Smooth muscle cell (in vitro differentiated cells): Measurements from ENCODE around the gene C16orf78. TPM values are rescaled to one million over a fixed set of nuclear protein-coding genes. Genes with fewer than 3 reads are reported as not detected.

Experiments used
- DNase-seq: peaks from one replicate; lab custom pipeline; 2025; ENCODE audit not compliant: unreplicated experiment; lab: John Stamatoyannopoulos, UW
- H2AFZ ChIP-seq: fragments of 200-600 bp; sonication (generic); 2 replicates; pipeline ENCODE4 v1.6.0; 2016; ENCODE audit warnings: antibody characterized with exemption, low read depth, mild to moderate bottlenecking
- H3F3A ChIP-seq: fragments of 200-600 bp; sonication (generic); 2 replicates; pipeline ENCODE4 v1.6.0; 2017; ENCODE audit warnings: antibody characterized with exemption, low read depth
- H3K27ac ChIP-seq: fragments of 200-600 bp; sonication (generic); 2 replicates; pipeline ENCODE4 v1.5.1; 2016; ENCODE audit warnings: low read depth, mild to moderate bottlenecking
- H3K27me3 ChIP-seq: fragments of 200-600 bp; sonication (generic); 2 replicates; pipeline ENCODE4 v1.6.1; 2016; ENCODE audit warnings: low read depth, mild to moderate bottlenecking
- H3K36me3 ChIP-seq: fragments of 200-600 bp; sonication (generic); 2 replicates; pipeline ENCODE4 v1.5.1; 2016; ENCODE audit warnings: low read depth
- H3K4me1 ChIP-seq: fragments of 200-600 bp; sonication (generic); 2 replicates; pipeline ENCODE4 v1.5.1; 2016; ENCODE audit warnings: low read depth
- H3K4me2 ChIP-seq: fragments of 200-600 bp; sonication (generic); 2 replicates; pipeline ENCODE4 v1.6.0; 2016; ENCODE audit warnings: mild to moderate bottlenecking
- H3K4me3 ChIP-seq: fragments of 200-600 bp; sonication (generic); 2 replicates; pipeline ENCODE4 v1.5.1; 2016; ENCODE audit warnings: mild to moderate bottlenecking
- H3K79me2 ChIP-seq: fragments of 200-600 bp; sonication (generic); 2 replicates; pipeline ENCODE4 v1.6.0; 2016; ENCODE audit warnings: low read depth, mild to moderate bottlenecking
- H3K9ac ChIP-seq: fragments of 200-600 bp; sonication (generic); 2 replicates; pipeline ENCODE4 v1.6.0; 2016; ENCODE audit warnings: low read depth
- H3K9me3 ChIP-seq: fragments of 200-600 bp; sonication (generic); replicated peaks from 2 replicates; pipeline ENCODE4 v1.5.1; 2016; ENCODE audit warnings: low read depth
- H4K20me1 ChIP-seq: fragments of 200-600 bp; sonication (generic); 2 replicates; pipeline ENCODE4 v1.6.0; 2016; ENCODE audit warnings: low read depth
- CTCF ChIP-seq: fragments of 200-600 bp; sonication (generic); IDR thresholded peaks from 2 replicates; pipeline ENCODE4 v1.5.1; 2017; ENCODE audit warnings: borderline replicate concordance, mild to moderate bottlenecking, antibody characterized with exemption; ENCODE audit not compliant: insufficient read depth, poor library complexity, severe bottlenecking
- WGBS: methylation state at CpG from one replicate; pipeline ENCODE4 v1.1.7; 2016; ENCODE audit warnings: low lambda C conversion rate; 5-methylcytosine and 5-hydroxymethylcytosine counted together
- polyA plus RNA-seq: library from polyadenylated mRNA; unstranded; fragments of >200 nt; fragmentation: Nextera tagmentation; extraction: Ambion mirVana; gene quantifications from 2 replicates; pipeline ENCODE4 v1.2.1, GENCODE V29; 2016
- total RNA-seq: library from RNA; depleted of rRNA; stranded (reverse); fragments of >200 nt; gene quantifications from 2 replicates; pipeline ENCODE4 v1.2.3, GENCODE V29; 2014

Gene C16orf78
- total and polyA plus RNA-seq, 2 experiments from 2014 or later = not detected

- Histone ChIP-seq H3K27ac (no peak overlapping the region), H3K36me3 (no peaks in the 10 kb centered on the region), H3K79me2 (no peaks in the 10 kb centered on the region), H3K4me3 (no peak overlapping the region), H4K20me1 (no peaks in the 10 kb centered on the region), H3K4me1 (peaks cover 1% of the 10 kb centered on the region), H3F3A (no peaks in the 10 kb centered on the region), H3K4me2 (no peak overlapping the region), H2AFZ (no peak overlapping the region), H3K27me3 (peaks cover 6% of the 10 kb centered on the region), H3K9ac (no peak overlapping the region), H3K9me3 (no peaks in the 10 kb centered on the region)
- no peak for DNase-seq
- TF ChIP-seq CTCF = no peak
- 89% methylated on average over 7 of the region's 7 CpGs for WGBS
Measured at GRCh38 chr16:49436181-49436580, 62.6 kb downstream of the C16orf78 start.

- DNase-seq = no peak
- H3F3A ChIP-seq = no peaks in the 10 kb centered on the region
- H3K4me2 ChIP-seq = no peak overlapping the region
- H3K27ac ChIP-seq = no peak overlapping the region
- TF ChIP-seq CTCF = no peak
- no peaks in the 10 kb centered on the region for H3K79me2 ChIP-seq
- no peaks in the 10 kb centered on the region for H3K36me3 ChIP-seq
- H3K9ac ChIP-seq = no peak overlapping the region
- no peaks in the 10 kb centered on the region for H3K9me3 ChIP-seq
- H3K4me3 ChIP-seq = no peak overlapping the region
- H2AFZ ChIP-seq = no peak overlapping the region
- peaks cover 10% of the 10 kb centered on the region for H3K27me3 ChIP-seq
- no peaks in the 10 kb centered on the region for H4K20me1 ChIP-seq
- H3K4me1 ChIP-seq = peaks cover 7% of the 10 kb centered on the region
- WGBS = 77% methylated on average over 5 of the region's 5 CpGs
Measured at GRCh38 chr16:49437344-49437743, 63.7 kb downstream of the C16orf78 start.

- H2AFZ ChIP-seq = no peak overlapping the region
- TF ChIP-seq CTCF = no peak
- DNase-seq = no peak
Measured at GRCh38 chr16:49439050-49439449, 65.4 kb downstream of the C16orf78 start.

GRCh38 chr16:49439676-49440075 lies 66.1 kb downstream of the C16orf78 start:
- DNase-seq = no peak
- H3K79me2 ChIP-seq = no peaks in the 10 kb centered on the region
- H3F3A ChIP-seq = no peaks in the 10 kb centered on the region
- no peak overlapping the region for H3K9ac ChIP-seq
- H3K4me1 ChIP-seq = peaks cover 10% of the 10 kb centered on the region
- WGBS = 85% methylated on average over 4 of the region's 4 CpGs
- H2AFZ ChIP-seq = no peak overlapping the region
- no peaks in the 10 kb centered on the region for H4K20me1 ChIP-seq
- H3K27me3 ChIP-seq = peaks cover 10% of the 10 kb centered on the region
- no peaks in the 10 kb centered on the region for H3K9me3 ChIP-seq
- no peak overlapping the region for H3K4me2 ChIP-seq
- no peak for TF ChIP-seq CTCF
- H3K36me3 ChIP-seq = no peaks in the 10 kb centered on the region
- no peak overlapping the region for H3K27ac ChIP-seq
- H3K4me3 ChIP-seq = no peak overlapping the region

More at GRCh38 chr16:49439050-49439449, 65.4 kb downstream of the C16orf78 start:
- Histone ChIP-seq H3K27me3 (peaks cover 10% of the 10 kb centered on the region), H3K27ac (no peak overlapping the region), H4K20me1 (no peaks in the 10 kb centered on the region), H3K4me2 (no peak overlapping the region), H3K79me2 (no peaks in the 10 kb centered on the region), H3K4me1 (peaks cover 10% of the 10 kb centered on the region), H3K9me3 (no peaks in the 10 kb centered on the region), H3F3A (no peaks in the 10 kb centered on the region), H3K36me3 (no peaks in the 10 kb centered on the region), H3K9ac (no peak overlapping the region), H3K4me3 (no peak overlapping the region)
- 85% methylated on average over 7 of the region's 7 CpGs for WGBS
